Activated naive CD8-positive, alpha-beta T cell treated with anti-CD3 and anti-CD28 coated beads, Interleukin-2, amount 50 U/mL, for 16 hours (primary cell): ENCODE results near the gene PC.

Experiments
- DNase-seq: peaks from one replicate; pipeline ENCODE4 v3.0.0-alpha.2; 2020; ENCODE audit warnings: low read depth, low spot score

The PC gene

GRCh38 chr11:66956689-66957290 is 1.4 kb downstream of the PC start:
- DNase-seq = no peak

GRCh38 chr11:66953081-66953833 is 4.9 kb downstream of the PC start:
- no peak for DNase-seq

- DNase-seq = no peak
Measured at GRCh38 chr11:66951927-66952337, 6.3 kb downstream of the PC start.

- DNase-seq = no peak
Measured at GRCh38 chr11:66951135-66951534, 7.0 kb downstream of the PC start.

DNA sequence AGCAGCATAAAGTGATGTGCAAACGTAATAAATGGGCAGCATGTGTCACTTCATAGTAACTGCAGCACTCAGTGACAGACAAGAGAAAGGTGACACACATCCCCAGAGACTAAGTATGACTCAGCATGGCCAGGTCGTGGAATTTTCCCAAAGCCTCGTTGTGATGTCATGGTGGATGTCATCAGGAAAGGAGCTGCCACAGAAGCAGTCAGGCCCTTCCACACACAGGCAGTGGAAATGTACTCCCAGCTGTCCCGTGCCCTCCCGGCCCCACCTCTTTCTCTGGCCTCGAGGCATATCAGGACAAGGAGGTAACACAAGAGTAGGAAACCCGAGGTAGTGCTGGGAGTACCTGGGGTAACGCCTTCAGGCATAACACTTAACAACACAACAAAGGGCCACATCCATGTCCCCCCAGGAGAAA is 8.1 kb downstream of the PC start:
- no peak for DNase-seq

- DNase-seq = no peak
Measured at GRCh38 chr11:66938582-66939135, 19.5 kb downstream of the PC start.

DNA sequence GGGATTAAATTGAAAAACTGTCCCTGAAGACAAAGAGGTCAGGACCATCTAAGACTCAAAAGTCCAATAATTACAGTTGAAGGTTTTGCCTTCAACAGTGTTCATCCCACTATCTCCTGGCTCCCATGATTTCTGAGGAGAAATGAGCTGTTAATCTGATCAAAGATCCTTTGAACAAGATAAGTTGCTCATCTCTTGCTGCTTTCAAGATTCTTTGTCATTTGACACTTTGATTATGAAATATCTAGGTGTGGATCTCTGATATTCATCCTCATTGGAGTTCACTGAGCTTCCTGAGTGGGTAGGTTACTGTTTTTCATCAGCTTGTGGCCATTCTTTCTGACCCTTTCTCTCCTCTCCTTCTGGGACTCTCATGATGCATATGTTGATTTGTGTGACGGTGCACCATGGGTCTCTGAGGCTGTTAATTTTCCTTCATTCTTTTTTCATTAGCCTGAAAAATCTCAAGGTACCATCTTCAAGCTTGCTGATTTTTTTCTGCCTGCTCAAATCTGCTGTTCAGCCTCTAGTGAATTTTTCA is 20.9 kb downstream of the PC start:
- no peak for DNase-seq

DNA sequence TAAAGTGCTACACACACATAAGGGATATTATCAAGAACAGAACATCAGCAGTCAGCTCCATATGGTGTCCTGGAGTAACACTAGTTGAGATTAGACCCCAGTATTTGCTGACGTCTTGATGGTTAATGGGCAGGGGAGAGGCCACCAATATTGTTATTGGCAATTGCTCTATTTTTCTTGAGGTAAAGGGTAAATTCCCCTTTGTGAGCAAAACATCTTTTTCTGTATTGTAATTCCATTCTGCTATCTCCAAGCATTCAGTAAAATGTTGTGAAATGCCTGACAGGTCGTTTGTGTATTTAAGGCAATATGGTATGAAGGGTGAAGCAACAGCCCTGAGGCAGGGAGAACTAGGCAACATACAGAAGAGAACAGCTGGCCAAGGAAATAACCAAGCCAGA is 21.9 kb downstream of the PC start:
- no peak for DNase-seq

DNA sequence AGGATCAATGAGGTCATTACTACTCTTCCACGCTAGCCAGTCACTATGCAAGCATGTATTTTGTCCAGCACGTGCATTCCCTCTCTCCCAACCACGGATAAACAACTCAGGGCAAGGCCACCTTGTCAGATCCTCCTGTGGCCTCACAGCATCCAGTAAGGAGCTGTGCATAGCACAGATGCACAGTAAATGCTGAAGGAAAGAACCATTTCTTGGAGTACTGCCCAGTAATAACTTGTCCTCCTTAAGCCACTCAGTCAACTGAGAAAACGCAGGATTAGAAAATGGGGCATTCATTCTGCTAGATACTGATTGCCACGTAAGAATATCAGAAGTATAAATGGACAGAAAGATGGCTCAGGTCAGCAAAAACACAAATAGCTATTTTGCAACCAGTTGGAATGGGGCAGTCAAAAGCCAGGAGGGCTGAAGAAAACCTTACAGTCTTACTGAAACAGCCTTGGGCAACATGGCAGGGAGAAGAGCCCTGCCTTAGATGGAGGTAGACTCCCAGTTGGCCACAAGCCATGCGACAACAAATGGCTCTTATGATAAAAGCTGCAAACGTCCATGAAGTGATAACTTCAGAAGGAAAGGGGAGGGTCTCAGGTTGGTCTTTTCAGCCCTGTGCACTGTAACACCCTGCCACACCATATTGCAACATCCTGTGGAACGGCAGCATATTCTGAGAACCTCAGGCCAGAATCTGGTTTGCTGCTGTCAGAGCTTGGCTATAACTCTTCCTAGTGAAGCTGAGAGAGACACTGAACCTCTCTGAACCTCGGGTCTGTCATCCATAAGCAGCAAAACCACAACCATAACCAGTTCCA is 23.0 kb downstream of the PC start:
- no peak for DNase-seq

GRCh38 chr11:66933531-66933930 is 24.7 kb downstream of the PC start:
- no peak for DNase-seq

GRCh38 chr11:66932543-66932942 is 25.6 kb downstream of the PC start:
- no peak for DNase-seq

- DNase-seq = no peak
Measured at GRCh38 chr11:66929753-66930152, 28.4 kb downstream of the PC start.

- no peak for DNase-seq
Measured at GRCh38 chr11:66924272-66924671, 33.9 kb downstream of the PC start.

DNA sequence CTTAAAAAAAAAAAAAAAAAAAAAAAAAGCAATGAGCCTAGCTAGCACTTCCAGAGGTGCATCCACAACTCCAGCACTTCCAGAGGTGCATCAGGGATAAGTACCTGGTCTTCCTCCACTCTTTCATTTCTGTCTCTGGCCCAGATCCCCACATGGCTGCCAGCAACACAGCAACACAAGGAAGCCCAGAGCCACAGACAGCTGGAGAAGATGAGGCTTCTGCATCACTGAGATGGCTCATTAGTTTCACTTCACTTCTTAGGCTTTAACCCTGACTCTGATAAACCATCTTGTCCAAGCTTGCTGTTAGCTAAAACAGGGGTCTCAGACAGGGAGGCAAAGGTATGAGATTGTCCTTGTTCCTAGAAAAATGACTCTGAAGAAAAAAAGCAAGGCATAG is 35.6 kb downstream of the PC start:
- DNase-seq = no peak

DNA sequence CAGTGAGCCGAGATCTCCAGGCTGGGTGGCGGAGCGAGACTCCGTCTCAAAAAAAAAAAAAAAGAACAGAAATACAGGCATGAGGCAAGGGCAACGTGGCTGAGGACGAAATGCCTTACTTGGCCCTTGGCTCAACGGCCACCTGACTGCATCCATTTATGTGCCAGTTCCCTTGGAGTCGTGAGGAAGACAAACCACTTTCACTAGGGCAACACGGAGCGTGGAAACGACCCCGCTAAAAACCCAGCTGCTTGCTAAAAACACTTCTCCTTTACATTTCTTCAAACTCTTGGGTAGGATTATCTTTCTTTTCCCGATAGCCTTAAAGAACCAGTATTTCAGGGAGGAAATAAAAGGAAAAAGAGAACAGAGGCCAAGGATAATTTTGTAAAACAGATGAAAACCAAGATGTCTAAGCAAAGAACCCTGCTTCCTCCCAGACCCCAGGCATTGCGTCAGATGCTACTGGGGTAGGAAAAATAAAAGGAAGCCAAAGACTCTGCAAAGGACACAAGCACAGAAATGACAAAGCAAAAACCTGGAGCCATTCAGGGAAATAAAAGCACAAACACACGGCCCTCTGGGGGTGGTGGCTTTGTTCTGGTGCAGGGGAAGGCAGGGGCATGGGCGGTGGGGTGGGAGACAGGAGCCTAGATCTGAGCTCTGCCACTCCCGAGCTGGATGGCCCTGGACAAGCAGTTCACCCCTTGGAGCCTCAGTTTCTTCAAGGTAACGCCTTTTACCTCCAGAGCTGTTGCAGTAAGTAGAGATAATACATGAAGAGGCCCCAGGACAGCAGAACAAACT is 37.0 kb downstream of the PC start:
- no peak for DNase-seq

- DNase-seq = no peak
Measured at GRCh38 chr11:66919923-66920322, 38.3 kb downstream of the PC start.

DNA sequence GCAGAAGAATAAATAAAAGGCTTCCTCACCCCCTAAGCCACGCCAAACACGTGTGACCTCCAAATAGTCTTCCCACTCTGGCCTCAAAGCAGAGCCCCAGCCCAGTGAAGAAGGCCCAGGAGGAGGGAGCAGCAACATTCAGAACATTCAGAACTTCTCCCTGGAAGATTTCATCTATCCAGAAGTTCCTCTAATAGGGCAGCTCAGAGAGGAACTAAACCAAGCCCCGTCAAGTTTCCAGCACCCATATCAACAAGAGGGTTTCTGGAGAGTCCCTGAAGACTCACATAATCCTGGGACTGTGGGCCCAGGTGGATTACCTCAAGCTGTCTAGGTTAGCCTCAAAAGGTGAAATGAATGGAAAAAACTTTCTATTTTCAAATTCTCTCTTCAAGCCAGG is 39.4 kb downstream of the PC start:
- no peak for DNase-seq

DNA sequence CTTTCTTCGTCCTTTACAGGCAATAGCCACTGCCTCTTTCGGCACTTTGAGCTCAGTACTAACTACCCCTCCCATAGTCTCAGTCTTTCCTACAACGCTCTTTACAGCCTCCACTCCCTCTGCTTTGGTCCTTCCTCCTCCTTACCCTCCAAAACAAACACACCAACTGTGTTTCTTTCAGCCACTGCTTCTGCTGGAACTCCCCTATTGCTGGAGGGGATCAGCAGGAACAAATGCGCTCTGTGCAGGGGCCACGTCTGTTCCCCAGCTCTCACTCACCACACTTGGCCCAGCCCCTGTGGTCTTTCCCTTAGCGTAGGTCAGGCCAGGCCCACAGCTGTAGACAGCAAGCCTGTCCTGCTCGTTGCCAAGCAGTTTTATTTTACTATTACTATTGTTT is 42.3 kb downstream of the PC start:
- no peak for DNase-seq

- DNase-seq = no peak
Measured at GRCh38 chr11:66915046-66915832, 42.9 kb downstream of the PC start.

GRCh38 chr11:66914505-66914904 is 43.7 kb downstream of the PC start:
- DNase-seq = no peak
